ENCODE data around the gene CFAP100.

Gene CFAP100

GRCh38 chr3:126394179-126394976 is at the start of gene CFAP100:
Gene CFAP100 (plus strand): TSS chr3:126394909. CDS start chr3:126396001, 1,092 bp downstream.
- FAIRE-seq, result no peak

GRCh38 chr3:126345231-126345630 is 49.5 kb upstream of the CFAP100 start:
- no peak for FAIRE-seq

- no peak for FAIRE-seq
Observed at GRCh38 chr3:126345641-126346460, 48.9 kb upstream of the CFAP100 start.

DNA sequence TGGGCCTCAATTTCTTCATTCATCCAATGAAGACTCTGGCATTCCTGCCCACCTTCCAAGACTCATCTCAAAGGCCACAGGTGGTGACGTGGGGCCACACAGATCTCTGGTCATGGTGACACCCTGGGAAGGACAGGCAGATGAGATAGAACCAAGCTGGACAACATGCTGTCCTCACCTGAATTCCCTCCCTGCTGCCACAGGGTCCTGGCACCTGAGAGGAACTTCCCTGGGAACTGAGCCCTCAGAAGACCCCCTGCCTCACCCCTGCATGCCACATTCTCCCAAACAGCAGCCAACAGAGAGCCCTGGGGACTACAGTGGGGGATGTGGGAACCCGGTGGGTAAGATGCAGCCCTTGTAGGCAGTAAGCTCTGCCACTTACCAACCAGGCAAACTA is 48.2 kb upstream of the CFAP100 start:
- FAIRE-seq, result no peak

DNA sequence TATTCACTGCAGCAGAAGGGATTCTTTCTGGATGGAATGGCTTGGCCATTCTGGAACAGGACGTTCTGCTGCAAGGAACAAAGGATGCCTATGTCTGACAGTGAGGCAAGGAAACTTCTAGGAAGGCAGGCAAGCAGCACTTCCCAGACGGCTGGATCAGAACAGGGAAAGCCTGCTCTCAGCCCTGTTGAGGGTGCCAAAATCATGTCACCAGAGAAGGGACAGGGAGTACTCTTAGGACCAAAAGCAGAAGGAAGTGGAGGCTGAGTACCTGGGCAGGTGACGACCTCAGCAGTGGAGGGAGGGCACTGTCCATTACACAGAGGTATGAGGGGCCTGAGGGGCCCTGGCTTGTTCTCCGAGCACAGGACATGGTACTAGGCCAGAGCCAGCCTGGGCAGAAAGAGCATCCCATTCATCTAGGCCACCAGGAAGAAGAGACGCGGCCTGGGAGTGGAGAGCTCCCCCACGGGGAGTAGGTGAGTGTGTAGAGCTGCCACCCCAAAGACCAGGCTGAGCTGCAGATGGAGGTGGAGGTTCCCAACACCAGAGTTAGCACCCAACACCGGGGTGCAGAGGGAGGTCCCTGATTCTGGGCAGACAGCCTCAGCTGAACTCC is 47.1 kb upstream of the CFAP100 start:
- FAIRE-seq, result no peak

- FAIRE-seq, result no peak
Observed at GRCh38 chr3:126348308-126348920, 46.3 kb upstream of the CFAP100 start.

- no peak for FAIRE-seq
Observed at GRCh38 chr3:126349071-126349470, 45.6 kb upstream of the CFAP100 start.

- no peak for FAIRE-seq
Observed at GRCh38 chr3:126349611-126350501, 44.9 kb upstream of the CFAP100 start.

DNA sequence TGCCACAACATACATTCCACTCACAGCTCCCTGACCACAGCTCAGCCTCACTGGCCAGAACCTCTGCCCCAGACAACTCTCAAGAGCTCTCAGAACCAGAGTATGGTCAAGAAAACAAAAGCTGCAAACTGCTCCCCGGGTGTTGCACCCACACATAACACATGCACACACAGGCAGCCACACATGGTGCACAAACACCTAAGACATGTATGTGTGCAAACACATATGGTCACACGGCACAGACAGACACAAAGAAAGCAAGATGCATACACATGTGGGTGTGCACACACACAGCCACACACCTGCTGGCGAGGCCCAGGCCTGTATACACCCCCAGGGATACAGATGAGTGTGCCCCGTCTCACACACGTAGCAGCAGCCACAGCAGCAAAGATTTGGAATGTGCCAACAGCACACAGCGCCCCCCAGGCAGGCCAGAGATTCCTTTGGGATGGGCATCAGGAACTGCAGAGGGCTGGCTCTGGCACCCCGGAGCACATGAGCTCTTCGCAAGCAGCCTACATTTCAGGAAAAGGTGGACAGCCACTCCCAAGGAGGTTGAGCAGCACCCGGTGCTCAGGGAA is 44.1 kb upstream of the CFAP100 start:
- FAIRE-seq, result no peak

DNA sequence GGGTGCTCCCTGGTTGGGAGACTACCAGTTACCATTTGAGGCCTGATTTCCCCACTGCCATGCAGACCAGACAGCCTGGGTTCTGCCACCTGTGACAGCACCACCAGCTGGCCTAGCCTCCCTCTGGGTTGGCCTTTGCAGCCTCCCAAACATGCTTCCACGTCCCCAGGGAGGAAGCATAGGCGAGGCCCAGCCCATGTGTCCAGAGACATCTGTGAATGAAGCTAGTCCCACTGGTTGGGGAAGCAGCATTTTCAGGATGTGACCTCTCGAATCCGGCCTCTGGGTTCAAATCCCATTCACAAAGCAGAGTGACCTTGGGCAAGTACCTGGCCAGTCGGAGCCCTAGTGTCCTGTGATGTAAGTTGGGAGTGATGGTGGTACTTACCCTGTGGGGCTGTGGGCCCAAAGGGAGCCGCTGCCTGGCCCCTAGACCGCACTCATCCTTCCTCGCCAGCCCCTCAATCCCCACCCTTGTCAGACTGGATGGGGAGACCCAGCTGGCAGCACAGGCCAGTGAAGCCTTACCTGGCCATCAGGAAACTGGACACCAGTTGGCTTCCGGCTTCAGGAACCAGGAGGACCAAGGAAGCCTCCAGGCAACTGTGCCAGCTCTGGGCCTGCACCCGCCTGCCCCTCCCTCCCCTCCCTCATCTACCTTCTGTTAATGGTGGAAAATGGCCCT is 43.5 kb upstream of the CFAP100 start:
- FAIRE-seq, result no peak

DNA sequence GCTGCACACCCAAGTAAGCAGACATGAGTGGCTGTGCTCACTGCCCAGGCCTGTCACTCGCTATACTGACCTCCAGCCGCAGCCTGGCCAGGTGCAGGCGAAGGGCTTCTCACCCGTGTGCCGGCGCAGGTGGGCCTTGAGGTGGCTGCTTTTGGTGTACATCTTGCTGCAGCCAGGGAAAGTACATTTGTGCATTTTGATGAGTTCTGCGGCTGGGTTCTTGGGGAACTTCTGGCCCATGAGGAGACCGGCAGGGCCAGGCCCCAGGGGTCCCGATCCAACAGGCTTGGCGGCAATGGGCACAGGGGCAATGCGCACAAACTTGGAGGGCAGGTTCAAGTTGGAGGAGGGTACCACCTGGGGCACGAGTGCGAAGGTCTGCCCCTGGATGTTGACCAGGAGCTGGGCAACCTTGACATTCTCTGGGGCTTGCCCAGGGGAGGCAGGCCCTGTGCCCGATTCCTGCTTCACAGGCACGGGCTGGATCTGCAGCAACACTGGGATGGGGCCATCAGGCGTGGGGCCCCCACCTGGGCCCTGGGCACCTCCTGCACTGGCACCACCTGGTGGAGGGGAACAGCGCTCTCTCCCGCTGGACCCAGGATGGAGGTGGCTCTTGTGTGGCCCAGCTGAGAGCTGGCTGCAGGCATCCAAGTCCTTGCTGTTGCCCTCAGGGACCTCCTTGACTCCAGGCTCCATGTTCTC is 42.8 kb upstream of the CFAP100 start:
- FAIRE-seq, result no peak

DNA sequence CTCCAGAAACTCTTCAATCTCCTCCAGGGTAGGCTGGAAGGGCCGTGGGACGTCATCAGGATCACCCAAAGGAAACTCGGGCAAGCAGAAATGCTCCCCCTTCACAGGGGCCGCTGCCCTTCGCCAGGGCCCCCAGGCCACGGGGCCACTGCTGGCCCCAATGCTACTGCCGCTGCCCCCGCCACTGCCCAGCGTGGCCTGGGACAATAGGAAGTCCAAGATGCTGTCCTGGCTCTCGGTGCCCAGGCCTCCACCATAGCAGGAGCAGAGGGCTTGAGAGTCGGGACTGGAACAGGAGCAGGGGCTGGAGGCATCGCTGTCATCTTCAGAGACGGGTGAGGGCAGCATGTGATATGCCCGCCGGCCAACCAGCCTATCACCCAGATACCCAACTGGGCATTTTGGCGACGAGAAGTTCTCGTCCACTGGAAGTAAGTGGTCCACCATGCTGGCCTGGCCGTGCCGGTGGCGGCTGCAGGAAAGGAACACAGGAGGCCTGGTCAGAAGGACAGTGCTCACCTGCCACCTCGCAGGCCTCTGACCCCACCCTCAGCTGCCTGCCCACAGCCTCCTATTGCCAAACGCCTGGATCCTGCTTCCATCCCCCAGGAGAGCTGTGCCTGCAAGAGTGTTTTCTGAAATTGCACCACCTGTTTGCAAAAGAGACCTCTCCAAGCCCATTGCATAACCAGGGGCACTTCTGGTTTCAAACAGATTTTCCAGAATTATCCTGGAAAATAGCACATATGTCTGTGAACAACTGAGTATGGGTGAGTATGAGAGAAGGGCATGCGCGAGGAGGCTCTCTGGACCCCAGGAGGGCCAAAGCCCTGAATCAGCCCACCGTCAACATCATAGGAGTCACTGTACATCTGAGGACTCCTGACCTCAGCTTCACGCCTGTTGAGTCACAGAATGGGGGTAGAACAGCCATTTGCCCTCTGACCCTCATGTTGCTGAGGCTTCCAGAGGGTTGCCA is 41.9 kb upstream of the CFAP100 start:
- FAIRE-seq, result no peak

- FAIRE-seq, result no peak
Observed at GRCh38 chr3:126353694-126354321, 40.9 kb upstream of the CFAP100 start.

- no peak for FAIRE-seq
Observed at GRCh38 chr3:126354776-126355175, 39.9 kb upstream of the CFAP100 start.

- no peak for FAIRE-seq
Observed at GRCh38 chr3:126355251-126355650, 39.5 kb upstream of the CFAP100 start.

- no peak for FAIRE-seq
Observed at GRCh38 chr3:126355777-126356372, 38.8 kb upstream of the CFAP100 start.

GRCh38 chr3:126356373-126357264 is 38.1 kb upstream of the CFAP100 start:
- FAIRE-seq, result no peak

Data from A204.1 (cell line).